GM12873 (cell line): ENCODE measurements around the gene EPHX1.

ENCODE experiments used
- TF ChIP-seq, protein P1 (sequence below): IDR thresholded peaks from 2 replicates; pipeline ENCODE4 v1.5.1; 2012; ENCODE audit warnings: low read depth, mild to moderate bottlenecking, moderate library complexity, low read length, control low read depth; ENCODE audit not compliant: insufficient read depth; ENCODE audit errors: missing control alignments

Gene EPHX1

DNA sequence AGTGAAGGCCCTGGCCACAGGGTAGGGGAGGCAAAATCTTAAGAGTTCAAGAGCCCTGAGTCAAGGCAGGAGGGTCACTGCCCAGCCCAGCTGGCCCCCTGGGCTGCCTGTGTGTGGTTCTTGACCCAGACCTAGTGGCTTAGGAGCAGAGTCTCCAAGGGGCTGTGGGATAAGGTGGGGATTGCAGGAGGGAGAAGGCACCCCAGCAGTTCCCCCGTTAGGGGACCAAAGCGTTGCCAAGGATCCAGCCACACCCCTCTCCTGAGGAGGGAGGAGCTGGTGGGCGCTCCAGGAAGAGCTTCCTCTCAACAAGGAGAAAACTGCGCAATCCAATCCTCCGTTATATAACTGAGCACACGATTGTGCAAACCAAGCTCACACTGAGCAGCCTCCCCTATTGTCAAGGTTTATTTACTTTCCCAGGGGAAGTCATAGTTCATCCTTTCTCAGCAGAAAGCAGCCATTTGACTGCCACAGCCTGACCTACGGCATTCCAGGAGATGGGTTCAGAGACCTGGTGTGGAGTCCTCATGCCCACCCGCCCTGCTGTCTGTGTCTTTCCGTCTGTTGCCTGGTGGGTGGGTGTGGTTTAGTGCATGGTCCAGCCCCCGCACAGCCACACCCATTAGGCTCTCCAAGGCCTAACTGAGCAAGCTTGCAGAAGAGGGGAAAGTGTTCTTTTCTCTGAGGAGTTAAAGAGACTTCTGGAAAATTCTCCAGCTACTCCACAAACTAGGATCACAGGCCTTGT, 3.5 kb downstream of the EPHX1 start:
- TF ChIP-seq, protein P1, sequence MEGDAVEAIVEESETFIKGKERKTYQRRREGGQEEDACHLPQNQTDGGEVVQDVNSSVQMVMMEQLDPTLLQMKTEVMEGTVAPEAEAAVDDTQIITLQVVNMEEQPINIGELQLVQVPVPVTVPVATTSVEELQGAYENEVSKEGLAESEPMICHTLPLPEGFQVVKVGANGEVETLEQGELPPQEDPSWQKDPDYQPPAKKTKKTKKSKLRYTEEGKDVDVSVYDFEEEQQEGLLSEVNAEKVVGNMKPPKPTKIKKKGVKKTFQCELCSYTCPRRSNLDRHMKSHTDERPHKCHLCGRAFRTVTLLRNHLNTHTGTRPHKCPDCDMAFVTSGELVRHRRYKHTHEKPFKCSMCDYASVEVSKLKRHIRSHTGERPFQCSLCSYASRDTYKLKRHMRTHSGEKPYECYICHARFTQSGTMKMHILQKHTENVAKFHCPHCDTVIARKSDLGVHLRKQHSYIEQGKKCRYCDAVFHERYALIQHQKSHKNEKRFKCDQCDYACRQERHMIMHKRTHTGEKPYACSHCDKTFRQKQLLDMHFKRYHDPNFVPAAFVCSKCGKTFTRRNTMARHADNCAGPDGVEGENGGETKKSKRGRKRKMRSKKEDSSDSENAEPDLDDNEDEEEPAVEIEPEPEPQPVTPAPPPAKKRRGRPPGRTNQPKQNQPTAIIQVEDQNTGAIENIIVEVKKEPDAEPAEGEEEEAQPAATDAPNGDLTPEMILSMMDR, result no peak

DNA sequence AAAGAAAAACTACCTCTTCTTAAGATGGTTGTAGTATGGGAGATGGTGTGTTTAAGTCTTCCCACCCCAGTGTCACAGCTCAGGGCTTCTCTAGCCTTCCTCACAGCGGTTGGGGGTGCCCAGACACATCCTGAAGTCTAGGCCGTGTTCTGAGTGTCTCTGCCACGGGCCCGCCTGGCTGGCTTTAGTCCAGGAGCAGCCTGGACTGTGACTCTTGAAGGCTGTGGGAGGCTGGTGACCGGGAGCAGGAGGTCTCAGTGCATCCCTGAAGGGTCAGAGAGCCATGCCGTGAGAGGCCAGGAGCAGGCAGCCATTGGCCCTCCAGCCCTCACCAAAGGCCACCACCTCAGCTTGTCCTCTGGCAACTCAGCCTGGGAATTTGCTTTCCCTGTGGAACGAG, 4.5 kb downstream of the EPHX1 start:
- TF ChIP-seq, protein P1, result no peak

DNA sequence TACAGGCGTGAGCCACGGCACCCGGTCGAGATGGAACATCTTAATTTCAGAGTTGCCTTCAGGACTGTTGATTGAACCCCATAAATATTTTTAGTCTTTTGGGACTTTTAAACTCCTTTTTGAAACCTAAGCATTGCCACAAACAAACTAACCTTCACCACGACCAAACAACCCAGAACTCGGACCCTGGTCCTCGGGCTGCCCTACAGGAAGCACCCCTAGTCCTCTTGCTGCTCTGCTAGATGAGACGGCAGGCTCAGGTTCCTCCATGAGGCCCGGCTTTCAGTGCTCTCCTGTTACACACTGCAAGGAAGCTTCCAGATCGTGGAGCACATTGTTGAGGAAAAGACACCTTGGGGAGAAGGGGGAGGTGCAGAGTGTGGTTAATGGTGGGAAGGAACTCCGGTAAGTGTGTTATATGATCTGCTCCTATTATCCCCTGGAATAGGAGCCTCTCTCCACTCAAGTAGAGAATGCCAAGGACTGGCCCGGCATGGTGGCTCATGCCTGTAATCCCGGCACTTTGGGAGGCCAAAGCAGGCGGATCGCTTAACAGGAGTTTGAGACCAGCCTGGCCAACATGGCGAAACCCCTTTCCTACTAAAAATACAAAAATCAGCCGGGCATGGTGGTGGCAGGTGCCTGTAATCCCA, 5.7 kb downstream of the EPHX1 start:
- TF ChIP-seq, protein P1, result no peak

DNA sequence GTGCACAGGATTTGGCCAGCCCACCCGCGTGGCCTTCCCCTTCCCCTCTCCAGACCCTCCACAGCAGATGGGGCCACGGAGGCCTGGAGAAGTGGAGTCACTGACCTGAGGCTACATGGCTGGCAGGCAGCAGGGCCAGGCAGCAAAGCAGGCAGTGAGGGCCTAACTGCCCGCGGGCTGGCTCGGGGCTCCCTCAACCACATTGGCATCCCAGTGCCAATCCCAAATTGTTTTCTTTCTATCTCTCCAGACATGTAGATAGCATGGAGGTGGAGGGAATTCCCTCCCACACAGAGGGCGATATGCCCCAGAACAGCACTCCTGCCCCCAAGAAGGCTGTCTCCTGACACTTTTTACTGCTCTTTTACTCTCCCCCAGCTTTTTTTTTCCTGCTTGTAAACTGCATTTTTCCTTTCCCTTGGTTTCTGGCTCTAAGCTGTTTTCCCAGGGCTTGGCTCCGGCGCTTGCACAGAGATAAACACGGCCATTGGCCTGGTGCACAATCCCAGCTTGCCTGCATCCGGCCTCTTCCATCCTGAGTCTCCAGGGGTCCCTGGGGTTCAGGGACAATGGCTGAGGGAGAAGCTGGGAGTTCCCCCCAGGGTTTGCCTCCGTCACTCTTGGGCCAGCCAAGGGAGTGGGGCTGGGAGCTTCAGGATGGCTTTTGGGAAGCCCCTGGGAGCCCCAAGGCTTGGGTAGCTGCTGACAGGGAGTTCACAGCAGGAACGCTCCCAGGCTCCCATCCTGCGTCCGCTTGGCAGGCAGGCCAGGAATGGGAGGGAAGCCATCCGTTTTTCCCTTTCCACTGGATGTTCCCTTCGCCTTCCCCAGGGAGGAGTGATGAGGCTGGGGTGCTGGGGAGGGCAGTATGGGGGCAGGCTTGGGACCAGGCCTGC, 7.0 kb downstream of the EPHX1 start:
- TF ChIP-seq, protein P1, result no peak

DNA sequence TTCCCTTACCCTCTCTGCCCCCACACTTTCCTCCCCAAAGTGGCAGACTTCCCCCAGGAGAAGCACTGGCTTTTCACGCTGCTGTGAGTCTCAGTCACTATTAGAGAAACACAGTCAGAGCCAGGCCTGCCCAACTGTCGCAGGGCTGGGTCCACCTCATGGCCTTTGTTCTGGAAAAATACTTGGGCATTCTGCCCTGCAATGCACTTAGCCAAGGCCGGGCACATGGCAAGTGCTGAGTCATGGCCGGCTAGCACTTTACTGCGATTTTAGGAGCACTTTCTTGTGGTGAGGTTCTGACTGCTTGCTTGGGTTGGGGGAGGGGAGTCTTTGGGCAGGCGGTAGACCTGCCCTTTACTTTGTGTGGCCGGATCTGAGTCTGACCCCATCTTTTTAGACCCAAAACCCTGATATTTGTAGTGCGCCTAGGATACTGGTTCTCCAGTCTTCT, 7.7 kb downstream of the EPHX1 start:
- TF ChIP-seq, protein P1, result no peak

DNA sequence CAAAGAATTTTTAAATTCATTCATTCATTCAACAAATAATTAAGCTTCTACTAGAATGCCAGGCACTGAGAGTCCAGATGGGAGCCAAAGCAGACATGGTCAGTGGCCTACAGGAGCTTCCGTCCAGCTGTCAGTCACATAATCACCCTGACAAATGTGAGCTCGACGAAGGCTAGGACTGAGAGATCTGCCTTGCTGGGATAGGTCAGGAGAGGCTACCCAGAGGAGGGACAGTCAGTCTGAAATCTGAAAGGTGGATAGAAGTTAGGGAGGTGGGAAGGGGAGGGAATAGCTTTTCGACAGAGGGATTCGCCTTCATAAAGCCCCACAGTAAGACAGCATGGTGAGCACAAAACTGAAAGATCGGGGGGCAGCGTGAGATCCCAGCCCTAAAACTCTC, 8.3 kb downstream of the EPHX1 start:
- TF ChIP-seq, protein P1, result no peak
